ENCODE measurements around the gene CALR.
A peak's percentile ranks its signal among the peaks of the same experiment; 100 is the strongest.
"Not testable (repeated sequence)": the region's sequence is repeated elsewhere in the genome, so short reads cannot be mapped to it uniquely, and the experiment has no call there.

Gene CALR

DNA sequence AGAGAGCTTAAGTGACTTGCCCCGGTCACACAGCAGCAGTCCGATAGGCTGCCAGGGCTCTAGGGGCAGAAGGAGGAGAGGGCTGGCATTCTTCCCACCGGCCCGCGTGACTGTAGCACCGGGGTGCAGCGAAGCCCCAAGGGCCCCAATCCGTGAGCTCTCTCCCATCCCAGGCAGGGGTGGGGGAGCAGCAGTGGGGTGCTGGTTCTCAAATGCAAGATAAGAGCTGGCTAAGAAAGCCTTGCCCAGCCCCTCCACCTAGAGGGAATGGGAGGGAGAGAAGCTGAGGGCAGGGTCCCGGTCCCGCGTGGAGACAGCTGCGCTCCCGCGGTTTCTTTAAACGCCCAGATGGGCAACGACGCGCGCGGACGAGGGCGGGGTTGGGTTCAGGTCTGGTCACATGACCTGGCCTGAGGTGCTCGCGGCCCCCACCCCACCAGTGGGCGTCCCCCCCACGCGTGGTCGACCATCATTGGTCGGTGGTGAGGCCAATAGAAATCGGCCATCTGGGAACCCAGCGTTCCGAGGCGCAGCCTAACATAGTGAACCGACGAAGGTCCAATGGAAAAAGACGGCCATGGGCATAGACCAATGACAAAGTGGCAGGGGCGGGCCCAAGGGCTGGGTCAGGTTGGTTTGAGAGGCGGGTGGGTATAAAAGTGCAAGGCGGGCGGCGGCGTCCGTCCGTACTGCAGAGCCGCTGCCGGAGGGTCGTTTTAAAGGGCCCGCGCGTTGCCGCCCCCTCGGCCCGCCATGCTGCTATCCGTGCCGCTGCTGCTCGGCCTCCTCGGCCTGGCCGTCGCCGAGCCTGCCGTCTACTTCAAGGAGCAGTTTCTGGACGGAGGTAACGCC, at the start of gene CALR:
CALR (plus strand) TSS at position 683 of the 852 bp plus-strand sequence; CDS start at position 754, 71 bp downstream.
- DNase-seq (ENCODE audit: low read depth in 1 of 2, low spot score in 1 of 2), result peak; percentile 97 to 98

DNA sequence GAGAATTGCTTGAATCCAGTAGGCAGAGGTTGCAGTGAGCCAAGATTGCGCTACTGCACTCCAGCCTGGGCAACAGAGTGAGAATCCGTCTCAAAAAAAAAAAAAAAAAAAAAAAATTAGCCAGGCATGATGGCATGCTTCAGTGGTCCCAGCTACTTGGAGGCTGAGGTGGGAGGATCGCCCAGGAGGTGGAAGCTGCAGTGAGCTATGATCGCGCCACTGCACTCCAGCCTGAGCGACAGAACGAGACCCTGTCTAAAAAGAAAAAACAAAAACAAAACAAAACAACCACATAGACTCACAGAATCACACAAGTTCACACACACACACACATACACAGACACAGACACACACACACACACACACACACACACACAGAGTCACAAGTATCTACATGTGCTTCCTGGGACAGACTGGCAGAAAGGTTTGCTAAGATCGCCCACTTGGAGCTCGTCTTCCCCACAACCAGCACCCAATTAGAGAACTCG, 48.1 kb upstream of the CALR start:
- not testable (repeated sequence) for DNase-seq (ENCODE audit: low read depth in 1 of 2, low spot score in 1 of 2)

DNA sequence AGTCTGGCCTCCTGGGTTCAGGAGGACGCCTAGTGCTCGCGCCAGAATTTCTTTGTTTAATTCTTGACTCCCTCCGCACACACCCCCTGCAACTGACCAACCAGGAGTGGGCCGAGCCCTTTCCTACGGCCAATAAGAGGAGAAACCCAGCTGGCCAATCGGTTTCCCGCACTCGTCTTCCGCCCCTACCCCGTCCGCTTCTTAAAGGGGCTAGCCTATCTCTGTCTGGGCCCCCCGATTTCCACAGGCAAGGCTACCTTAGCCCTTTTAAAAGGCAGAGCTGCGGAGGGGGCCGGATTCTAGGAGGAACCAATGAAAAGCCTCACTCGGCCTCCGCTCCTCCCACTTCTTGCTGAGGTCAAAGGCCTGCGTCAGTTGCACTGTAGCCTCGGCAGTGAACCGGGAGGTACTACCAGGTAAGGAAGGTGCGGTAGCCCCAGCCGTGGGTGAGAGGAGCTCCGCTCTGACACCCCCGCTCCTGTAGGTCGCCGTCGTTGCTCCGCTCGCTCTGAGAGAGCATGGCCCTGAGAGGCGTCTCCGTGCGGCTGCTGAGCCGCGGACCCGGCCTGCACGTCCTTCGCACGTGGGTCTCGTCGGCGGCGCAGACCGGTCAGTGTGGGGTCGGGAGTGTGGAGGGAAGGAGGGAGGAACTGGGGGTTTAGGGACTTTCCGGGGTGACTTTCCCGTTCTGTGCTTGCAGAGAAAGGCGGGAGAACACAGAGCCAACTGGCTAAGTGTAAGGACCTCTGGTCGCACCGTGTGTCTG, 47.4 kb upstream of the CALR start, which contains the start of gene GCDH:
GCDH (plus strand) TSS at position 374 of the 766 bp plus-strand sequence; CDS start at position 519, 145 bp downstream.
- peak; percentile 82 to 89 for DNase-seq (ENCODE audit: low read depth in 1 of 2, low spot score in 1 of 2)

DNA sequence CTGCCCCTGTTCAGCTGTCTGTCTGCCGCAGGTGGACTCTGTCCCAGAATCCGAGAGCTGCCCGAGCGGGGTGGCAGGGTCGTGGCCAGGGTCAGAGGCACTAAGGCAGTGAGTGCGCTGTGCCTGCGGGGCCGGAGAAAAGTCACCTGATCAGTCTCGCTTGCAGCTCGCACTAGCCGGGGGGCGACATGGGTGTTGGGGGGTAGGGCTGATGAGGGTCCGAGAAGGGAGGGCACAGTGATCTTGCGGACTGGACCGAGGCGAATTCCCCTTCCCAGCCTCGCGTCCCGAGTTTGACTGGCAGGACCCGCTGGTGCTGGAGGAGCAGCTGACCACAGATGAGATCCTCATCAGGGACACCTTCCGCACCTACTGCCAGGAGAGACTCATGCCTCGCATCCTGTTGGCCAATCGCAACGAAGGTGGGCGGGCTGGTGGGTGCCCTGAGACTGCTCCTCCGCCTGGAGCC, 46.8 kb upstream of the CALR start:
- DNase-seq (ENCODE audit: low read depth in 1 of 2, low spot score in 1 of 2), result no peak

DNA sequence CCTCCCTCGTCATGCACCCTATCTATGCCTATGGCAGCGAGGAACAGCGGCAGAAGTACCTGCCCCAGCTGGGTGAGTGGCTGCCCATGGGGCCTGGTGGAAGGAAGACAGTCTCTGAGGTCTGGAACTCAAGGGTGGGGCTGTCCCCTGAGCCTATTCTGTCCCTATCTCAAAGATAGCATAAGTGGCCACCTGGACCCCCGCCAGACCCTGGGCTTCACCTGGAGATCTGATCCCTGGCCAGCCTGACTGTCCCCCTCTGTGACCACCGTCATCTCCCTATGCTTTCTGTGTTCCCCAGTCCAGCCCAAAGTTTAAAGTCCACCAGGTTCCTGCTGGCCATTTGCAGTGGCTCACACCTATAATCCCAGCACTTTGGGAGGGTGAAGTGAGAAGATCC, 44.8 kb upstream of the CALR start:
- no peak for DNase-seq (ENCODE audit: low read depth in 1 of 2, low spot score in 1 of 2)

DNA sequence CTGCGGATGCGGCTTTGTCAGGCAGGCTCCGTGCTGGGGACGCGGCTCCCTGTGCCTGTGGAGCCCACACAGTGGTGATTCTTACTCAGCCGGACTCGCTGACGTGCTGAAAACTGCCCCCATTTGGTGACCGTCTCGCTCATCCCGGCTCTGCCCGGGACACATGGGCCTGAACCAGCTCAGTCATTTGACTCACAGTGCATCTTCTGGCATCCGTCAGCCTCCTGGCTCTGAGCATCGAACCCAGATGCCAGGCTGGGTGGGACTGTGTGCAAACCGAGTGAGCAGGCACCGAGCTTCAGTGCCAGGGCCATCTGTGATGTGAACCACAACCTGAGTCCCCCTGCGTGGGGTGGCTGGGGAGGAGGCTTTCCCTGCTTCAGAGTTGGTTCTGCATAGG, 41.9 kb upstream of the CALR start:
- no peak for DNase-seq (ENCODE audit: low read depth in 1 of 2, low spot score in 1 of 2)

DNA sequence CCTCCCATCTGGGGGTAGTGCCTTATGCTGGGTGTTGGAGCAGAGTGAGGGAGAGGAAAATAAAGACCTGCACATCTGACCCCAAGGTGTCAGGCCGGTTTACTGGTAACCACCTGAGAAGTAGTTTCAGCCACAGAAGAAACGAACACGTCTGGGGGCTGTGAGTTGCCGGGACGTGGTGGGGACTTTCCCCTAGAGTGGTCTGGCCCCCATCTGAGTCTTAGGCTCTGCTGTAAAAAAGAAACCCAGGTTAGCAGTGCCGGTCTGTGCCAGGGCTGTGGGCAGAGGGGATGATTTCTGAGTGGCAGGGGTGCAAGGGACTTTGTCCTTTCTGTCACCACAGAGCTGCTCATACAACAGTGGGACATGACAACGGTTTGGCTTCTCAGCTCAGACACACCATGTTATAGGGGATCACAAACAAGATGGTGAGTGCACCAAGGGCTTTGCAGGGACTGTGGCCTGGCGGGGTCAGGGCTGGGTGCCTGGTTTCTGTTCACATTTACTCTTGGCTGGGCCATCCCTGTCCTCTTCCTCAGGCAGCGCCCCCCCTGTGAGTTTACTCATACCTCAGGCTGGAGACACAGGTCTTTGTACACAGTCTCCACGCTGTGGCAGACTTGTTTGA, 38.4 kb upstream of the CALR start:
- DNase-seq (ENCODE audit: low read depth in 1 of 2, low spot score in 1 of 2), result no peak

DNA sequence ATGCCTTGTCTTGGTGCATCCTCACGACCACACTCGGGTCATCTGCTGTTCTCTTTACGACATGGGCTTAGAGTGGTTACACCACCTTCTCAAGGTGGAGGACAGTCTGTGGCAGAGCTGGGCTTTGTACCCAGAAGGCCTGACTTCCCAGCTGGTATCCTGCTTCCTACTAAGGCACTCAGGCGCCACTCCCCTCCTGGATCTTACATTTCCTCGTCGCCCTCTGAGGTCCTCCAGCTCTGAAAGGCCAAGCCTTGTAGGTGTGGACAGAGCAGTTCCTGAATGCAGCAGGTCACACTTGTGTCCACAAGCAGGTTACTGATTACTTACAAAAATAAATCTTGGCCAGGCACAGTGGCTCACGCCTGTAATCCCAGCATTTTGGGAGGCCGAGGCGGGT, 31.2 kb upstream of the CALR start:
- DNase-seq (ENCODE audit: low read depth in 1 of 2, low spot score in 1 of 2), result no peak

DNA sequence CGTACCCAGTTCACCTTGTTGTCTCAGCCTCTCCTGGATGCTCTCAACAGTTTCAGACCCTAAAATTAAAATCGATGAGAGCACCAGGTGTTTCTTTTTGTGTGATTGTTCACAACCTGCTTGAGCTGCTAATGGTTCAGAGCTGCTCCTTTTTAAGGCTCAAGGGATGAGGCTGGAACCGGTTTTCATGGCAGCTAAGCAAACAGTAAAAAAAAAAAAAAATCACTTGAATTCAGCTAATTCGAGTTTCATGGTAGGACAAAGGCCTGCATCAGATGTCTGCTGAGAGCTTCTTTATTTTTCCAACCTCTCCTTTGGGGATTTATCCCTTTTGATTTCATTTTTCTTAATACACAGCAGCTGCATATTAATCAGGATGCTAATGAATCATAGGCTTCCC, 25.8 kb upstream of the CALR start:
- DNase-seq (ENCODE audit: low read depth in 1 of 2, low spot score in 1 of 2), result no peak

DNA sequence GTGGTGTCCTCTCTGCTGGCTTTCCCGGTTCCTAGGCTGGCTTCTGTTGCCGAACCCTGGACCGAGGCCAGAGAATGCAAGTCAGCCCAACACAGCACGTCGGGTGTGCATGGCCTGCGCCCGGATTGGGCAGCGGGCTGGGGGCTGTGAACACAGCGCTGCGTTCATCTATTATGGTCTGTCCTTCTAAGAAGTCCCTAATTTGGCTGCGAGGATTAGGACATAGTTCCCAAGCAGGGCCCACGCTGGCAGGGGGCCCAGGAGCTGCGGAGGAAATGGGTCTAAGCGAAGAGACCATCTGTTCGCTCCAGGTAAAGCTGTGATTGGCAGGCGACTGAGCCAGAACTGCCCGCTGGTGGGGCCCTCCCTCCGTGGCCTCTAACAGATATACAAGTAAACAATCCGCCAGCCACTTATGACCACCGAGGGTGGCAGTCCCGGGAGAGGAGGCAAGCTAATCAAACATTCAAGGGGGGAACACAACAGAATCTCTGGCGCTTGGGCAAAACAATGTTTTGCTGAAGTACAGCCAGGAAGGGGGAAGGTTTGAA, 25.3 kb upstream of the CALR start:
- DNase-seq (ENCODE audit: low read depth in 1 of 2, low spot score in 1 of 2), result no peak

DNA sequence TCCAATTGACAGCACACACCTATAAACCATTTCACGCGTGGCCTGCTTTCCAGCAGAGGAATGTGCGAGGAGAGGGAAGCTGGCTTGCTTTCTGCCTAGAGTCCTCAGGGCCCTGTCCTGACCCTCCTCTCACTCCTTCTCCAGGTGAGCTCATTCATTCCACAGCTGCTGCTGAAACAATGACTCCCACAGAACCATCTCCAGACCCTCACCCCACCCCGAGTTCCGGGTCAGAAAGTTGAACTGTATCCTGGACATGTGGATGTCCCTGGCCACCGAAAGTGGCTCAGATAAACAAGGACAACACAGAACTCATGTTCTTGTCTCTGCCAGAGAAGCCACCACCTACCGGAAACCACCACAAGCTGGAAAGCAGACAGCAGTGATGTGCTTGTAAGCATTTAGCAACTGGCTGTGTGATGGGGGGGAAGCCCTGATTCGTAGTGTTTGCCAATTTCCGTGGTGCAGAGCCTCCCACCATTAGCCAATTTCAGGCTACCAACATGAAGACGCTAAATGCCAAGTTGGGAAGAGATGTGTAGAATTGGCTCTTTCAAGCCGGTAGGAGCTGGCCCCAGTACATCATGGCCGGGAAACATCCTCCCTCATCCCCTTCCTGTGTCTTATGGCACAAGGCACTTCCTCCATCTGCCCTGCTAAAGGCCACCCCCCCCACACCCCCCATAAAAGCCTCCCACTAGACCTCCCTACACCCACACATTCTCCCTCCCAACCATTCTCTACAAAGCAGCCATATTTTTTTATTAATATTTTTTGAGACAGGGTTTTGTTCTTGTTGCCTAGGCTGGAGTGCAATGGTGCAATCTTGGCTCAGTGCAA, 24.3 kb upstream of the CALR start:
- peak in 1 of 2 donors; percentile 27 for DNase-seq (ENCODE audit: low read depth in 1 of 2, low spot score in 1 of 2)

DNA sequence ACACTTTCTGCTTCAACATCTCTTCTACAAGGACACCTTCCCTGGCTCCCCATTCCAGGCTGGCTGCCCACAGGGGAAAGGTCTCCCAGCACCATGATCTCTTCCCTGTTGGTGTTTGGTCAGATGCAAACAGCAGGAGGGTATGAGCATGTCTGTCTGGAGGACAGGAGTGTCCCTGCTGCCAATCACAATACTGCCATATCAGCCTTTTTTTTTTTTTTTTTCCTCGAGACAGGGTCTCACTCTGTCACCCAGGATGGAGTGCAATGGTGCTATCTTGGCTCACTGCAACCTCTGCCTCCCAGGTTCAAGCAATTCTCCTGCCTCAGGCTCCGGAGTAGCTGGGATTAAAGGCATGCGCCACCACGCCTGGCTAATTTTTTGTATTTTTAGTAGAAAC, 22.5 kb upstream of the CALR start:
- DNase-seq (ENCODE audit: low read depth in 1 of 2, low spot score in 1 of 2), result not testable (repeated sequence)

DNA sequence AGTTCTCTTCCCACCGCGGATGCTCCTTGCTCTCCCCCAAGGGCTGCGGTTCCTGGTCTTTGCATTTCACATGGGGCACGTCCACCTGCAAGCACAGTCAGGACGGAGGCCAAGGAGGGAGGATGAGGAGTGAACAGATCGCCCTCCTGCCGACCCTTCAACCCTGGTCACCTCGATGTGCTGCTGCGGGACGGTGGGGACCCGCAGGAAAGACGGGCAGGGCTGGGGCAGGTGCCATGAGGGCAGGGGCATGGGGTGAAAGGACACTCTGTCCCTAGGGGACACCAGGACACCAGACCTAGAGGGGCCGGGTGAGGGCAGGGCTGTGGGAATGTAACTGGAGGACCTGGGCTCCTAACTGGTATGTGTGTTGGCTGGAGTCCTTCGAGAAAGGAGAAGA, 20.2 kb upstream of the CALR start:
- DNase-seq (ENCODE audit: low read depth in 1 of 2, low spot score in 1 of 2), result no peak

DNA sequence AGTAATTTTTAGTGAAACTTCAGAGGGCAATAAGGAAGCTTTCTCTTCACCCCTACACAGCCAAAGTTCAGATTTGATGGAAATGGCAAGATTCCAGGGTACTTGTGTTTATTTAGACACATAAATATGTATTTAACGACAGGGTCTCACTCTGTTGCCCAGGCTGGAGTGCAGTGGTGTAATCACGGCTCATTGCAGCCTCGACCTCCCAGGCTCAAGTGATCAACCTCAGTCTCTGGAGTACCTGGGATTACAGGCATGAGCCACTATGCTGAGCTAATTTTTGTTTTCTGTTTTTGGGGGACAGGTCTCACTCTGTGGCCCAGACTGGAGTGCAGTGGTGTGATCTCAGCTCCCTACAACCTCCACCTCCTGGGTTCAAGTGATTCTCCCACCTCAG, 17.4 kb upstream of the CALR start:
- DNase-seq (ENCODE audit: low read depth in 1 of 2, low spot score in 1 of 2), result no peak

DNA sequence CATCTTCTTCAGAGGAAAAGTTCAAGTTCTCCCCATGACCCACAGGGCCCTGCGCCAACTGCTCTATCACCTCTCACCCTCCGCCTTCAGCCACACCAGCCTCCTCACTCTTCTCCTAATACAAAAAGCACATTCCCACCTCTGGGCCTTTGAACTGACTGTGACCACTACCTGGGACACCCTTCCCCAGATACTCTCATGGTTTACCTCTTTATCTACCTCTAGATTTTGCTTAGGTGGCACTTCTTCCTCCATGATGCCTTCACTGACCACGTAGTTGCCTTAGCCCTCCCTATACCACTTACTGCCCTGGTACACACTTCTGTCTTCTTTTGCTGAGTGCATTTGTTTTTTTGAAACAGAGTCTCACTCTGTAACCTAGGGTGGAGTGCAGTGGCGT, 15.4 kb upstream of the CALR start:
- DNase-seq (ENCODE audit: low read depth in 1 of 2, low spot score in 1 of 2), result no peak

DNA sequence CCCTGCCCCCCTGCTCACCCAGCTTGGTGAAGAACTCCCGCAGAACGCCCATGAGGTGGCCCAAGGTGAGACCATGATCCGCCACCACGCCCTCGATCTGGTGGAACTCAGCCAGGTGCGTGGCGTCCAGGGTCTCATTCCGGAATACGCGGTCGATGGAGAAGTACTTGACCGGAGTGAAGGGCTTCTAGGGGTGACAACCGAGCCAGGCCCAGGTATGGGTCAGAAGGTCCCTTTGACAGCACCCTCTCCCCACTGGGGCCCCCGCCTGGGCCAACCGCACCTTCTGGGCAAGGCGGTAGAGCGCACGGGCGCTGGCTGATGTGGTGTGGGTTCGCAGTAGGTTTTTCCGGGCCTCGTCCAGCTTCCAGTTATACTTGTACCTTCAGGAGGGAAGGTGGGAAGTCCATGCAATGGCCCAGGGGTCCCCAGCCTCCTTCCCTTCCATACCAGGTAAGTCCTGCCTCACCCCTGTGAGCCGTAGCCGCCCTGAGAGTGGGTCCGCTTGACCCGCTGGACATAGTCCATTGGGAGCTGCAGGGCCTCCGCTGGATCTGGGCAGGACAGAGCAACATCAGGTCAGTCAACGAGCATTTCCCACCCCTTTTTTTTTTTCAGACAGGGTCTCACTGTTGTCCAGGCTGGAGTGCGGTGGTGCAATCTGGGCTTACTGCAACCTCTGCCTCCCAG, 13.6 kb upstream of the CALR start:
- no peak for DNase-seq (ENCODE audit: low read depth in 1 of 2, low spot score in 1 of 2)

DNA sequence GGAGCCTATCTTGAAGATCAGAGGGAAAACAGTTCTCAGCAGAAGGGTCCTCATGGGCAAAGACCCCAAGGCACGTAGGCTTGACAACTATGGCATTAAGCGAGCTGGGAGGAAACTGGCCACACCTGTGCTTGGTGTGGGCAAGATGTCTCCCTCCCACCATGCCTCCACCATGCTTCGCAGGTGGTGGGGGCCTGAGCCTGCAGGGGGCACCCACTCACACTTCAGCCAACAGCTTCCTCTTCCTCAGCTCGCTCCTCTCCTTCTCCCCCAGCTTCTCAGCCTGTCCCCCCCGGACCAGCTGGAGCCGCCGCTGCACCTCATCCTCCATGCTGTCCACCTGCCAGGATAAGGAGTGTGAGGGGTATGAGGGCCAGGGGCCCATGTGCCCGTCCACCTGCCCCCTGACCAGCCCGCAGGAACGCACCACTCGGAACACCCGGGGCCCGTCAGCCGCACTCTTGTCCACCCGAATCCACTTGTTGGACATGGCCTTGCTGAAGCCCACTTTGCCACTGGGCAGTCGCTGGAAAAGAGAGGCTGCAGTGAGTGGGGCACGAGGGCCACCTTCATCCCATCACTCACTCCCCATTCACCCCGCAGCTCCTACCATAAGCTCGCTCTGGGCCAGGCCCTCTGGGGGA, 8.3 kb upstream of the CALR start:
- no peak for DNase-seq (ENCODE audit: low read depth in 1 of 2, low spot score in 1 of 2)

DNA sequence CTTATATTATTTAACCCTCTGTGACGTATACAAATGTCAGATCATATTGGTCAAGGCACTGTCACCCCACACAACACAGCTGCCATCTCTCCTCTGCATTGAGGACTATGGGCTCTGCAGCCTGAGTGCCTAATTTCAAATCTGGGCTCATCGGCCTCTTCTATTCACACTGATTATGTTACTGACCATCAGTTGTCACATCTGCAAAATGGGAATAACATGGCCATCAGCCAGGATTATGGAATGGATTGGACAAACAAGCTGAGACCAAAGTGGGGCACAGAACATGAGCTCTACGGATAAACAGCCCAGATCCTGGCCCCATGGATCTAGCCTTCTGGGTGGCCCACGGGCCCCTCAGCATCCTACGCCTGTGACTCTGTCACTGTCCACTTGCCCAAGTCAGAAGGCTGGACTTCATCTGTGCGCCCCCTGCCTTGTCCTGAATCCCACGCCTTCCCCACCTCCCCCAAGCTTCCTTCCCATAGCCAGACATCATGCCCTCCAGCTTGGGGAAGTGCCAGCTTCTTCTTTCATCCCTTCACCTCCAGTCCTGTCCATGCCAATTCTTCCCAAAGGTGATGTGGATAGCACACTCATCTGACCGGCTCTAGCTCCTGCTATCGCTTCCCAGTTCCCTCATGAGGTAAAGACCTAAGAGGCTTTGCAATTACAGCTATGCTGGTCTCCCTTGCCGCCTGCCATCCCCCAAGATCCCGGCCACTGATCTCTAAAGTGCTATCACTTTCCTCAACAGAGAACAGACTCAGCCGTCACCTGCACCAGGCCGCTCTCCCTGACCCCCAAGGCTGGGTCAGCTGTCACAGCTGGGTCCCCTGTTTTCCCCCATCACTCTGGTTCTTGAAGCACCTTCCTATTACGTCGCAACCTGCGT, 5.8 kb upstream of the CALR start:
- DNase-seq (ENCODE audit: low read depth in 1 of 2, low spot score in 1 of 2), result no peak

Measured in stimulated activated CD4-positive, alpha-beta T cell treated with anti-CD3 and anti-CD28 coated beads, Interleukin-15, amount 100 ng/mL, for 1 hour (primary cell).